ENCODE results near the gene MARCHF2.

- no peak for TF ChIP-seq CTCF (IDR thresholded peaks at IDR 0.05; ENCODE audit: poor library complexity, severe bottlenecking)
- no peak for TF ChIP-seq EZH2 (IDR thresholded peaks at IDR 0.05; ENCODE audit: borderline replicate concordance, insufficient read depth, low read length, poor library complexity, severe bottlenecking)
Measured at GRCh38 chr19:8403098-8403819, 9.8 kb upstream of the MARCHF2 start.

All from neural cell (in vitro differentiated cells).